GM12872 (cell line): ENCODE measurements around the gene GPR162.

Experiments
- TF ChIP-seq, protein P1 (sequence below): IDR thresholded peaks from 3 replicates; pipeline ENCODE4 v1.5.1; 2011; ENCODE audit warnings: low read depth, mild to moderate bottlenecking, low read length, moderate library complexity; ENCODE audit not compliant: insufficient read depth

The GPR162 gene

DNA sequence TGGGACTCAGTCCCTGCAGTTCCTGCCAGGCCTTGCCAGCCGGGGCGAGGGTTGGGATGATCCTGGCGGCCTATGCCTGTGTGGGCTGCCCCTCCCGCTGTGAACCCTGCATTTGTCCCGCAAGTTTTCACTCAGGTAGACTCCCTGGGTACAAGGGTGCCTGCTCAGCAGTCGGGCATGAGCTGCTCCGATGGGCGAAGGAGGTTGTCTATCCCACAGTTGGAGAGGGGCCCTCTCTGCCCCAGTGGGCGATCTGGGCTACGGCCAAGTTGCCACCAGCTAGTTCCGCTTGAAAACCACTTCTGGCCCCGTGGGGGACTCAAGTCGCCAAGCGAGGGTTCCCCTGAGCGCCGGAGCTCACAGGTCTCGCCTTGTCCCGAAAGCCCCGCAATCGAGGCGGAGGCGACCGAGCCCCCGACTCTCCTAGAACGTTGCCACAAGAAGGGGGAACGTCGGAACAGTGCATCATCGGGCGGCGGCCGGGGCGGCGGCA, 45.3 kb downstream of the GPR162 start:
- TF ChIP-seq, protein P1, sequence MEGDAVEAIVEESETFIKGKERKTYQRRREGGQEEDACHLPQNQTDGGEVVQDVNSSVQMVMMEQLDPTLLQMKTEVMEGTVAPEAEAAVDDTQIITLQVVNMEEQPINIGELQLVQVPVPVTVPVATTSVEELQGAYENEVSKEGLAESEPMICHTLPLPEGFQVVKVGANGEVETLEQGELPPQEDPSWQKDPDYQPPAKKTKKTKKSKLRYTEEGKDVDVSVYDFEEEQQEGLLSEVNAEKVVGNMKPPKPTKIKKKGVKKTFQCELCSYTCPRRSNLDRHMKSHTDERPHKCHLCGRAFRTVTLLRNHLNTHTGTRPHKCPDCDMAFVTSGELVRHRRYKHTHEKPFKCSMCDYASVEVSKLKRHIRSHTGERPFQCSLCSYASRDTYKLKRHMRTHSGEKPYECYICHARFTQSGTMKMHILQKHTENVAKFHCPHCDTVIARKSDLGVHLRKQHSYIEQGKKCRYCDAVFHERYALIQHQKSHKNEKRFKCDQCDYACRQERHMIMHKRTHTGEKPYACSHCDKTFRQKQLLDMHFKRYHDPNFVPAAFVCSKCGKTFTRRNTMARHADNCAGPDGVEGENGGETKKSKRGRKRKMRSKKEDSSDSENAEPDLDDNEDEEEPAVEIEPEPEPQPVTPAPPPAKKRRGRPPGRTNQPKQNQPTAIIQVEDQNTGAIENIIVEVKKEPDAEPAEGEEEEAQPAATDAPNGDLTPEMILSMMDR: no peak

DNA sequence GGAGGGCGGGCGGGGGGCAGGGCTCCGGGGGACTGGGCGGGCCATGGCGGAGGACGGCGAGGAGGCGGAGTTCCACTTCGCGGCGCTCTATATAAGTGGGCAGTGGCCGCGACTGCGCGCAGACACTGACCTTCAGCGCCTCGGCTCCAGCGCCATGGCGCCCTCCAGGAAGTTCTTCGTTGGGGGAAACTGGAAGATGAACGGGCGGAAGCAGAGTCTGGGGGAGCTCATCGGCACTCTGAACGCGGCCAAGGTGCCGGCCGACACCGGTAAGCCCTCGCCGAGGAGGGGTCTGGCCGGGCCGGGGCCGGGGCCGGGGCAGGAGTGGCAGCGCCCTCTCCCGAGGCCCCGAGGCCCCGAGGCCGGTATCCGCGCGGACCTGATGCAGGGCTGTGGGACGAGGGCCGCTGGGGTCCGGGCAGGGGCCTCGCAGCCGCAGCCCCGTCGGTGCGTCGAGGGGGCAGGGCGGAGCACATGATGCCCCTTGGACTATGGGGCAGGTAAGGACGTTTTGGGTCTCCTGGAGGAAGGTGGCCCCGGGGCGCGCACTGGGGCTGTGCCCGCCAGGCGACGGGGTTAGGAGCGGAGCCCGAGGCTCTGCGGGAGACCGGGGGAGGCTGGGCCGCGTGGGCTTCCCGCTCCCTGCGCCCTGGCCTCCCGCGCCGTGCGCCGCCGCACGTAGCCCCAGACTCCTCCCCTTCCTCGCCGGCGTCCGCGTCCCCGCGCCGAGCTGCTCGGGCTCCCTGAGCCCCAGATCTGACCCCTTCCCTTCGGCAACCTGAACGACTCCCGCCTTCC, 46.0 kb downstream of the GPR162 start, which contains the start of gene TPI1:
Gene TPI1 (plus strand): TSS at position 119 of the 798 bp plus-strand sequence. CDS start 36 bp downstream, at position 155.
- TF ChIP-seq, protein P1: 0 out of 3 replicates have a peak, but pooled peaks have one; percentile 1

GRCh38 chr12:6868211-6869048, 46.8 kb downstream of the GPR162 start:
- TF ChIP-seq, protein P1: peak; percentile 43; the same call in 2 of the 3 replicates

DNA sequence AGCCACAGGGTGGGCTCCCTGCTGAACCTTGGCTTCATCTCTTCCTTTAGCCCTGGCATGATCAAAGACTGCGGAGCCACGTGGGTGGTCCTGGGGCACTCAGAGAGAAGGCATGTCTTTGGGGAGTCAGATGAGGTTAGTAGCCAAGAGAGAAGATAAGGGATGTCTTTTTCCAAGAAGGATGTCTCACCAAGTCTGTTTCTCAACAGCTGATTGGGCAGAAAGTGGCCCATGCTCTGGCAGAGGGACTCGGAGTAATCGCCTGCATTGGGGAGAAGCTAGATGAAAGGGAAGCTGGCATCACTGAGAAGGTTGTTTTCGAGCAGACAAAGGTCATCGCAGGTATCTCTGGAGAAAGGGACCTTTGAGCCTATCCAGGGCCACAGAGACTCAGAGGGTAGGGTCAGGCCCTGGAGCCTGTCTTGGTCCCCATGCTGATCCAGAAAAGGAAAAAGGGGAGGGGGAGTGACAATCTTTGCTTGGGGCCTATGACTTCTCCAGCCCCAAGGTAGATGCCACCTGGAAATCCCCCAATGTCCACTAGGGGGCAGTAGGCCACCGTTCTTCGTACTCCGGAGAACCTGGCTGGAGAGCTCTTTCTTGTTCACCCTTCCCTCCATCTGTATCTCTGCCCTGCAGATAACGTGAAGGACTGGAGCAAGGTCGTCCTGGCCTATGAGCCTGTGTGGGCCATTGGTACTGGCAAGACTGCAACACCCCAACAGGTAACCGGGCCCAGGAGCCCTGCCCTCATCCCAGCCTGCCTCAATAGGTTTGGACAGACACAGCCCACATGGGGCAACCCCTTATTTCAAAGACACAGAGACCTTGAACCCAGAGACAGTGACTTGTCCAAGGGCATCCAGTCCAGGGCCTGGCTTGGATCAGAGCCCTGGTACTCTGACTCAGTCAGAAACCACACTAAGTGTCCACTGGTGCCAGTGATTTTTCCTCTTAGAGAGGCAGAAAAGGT, 47.7 kb downstream of the GPR162 start:
- TF ChIP-seq, protein P1: peak; percentile 95

GRCh38 chr12:6871052-6871957, 49.7 kb downstream of the GPR162 start:
- TF ChIP-seq, protein P1: no peak
